Peyer's patch (tissue), 4 donors: ENCODE results near the gene GALK2. TPM values are rescaled to one million over a fixed set of nuclear protein-coding genes. Genes with fewer than 3 reads are reported as not detected.

Experiments used
- DNase-seq, 3 donors: peaks; one replicate each; pipeline ENCODE4 v3.0.0-alpha.2; 2017 to 2019
- H3K27ac ChIP-seq, 4 donors: fragments of 200-600 bp; sonication (generic); one replicate each; pipeline ENCODE4 v1.5.1; 2016 to 2019
- H3K27me3 ChIP-seq, 2 donors: fragments of 200-600 bp; sonication (generic); one replicate each; pipeline ENCODE4 v1.5.1; 2019
- H3K36me3 ChIP-seq, 3 donors: fragments of 200-600 bp; sonication (generic); one replicate each; pipeline ENCODE4 v1.5.1; 2016 to 2019
- H3K4me1 ChIP-seq, 4 donors: fragments of 200-600 bp; sonication (generic); one replicate each; pipeline ENCODE4 v1.5.1; 2016 to 2019
- H3K4me3 ChIP-seq, 4 donors: fragments of 200-600 bp; sonication (generic); 1 replicate in 3 of 4; 2 replicates in 1 of 4; pipeline ENCODE4 v1.5.1; 2016 to 2019; ENCODE audit warnings: mild to moderate bottlenecking in 1 of 4
- H3K9me3 ChIP-seq, 4 donors: fragments of 200-600 bp; sonication (generic); one replicate each; pipeline ENCODE4 v1.5.1; 2016 to 2019; ENCODE audit warnings: mild to moderate bottlenecking in 1 of 4
- POLR2A ChIP-seq, 2 donors: fragments of 450-650 bp; IDR thresholded peaks; one replicate each; pipeline ENCODE4 v1.5.1; 2017; ENCODE audit warnings: antibody characterized with exemption in 2 of 2, mild to moderate bottlenecking in 2 of 2, moderate library complexity in 2 of 2
- total RNA-seq, 4 donors: library from RNA; depleted of rRNA; stranded (reverse); fragments of >200 nt; gene quantifications; one replicate each; pipeline ENCODE4 v1.1.0, GENCODE V29; 2016
- TF ChIP-seq, protein P1 (sequence below), 6 experiments: fragments of 450-650 bp in 4 of 6; fragments of 200-600 bp in 2 of 6; sonication (generic) in 1 of 6; IDR thresholded peaks; one replicate each; pipeline ENCODE4 v1.5.1; 2017 to 2019; ENCODE audit warnings: antibody characterized with exemption in 6 of 6, mild to moderate bottlenecking in 3 of 6, moderate library complexity in 1 of 6

GALK2 gene
- total RNA-seq, result 10 to 100 TPM; 33.4 to 61.9 (median 44.3) TPM

DNA sequence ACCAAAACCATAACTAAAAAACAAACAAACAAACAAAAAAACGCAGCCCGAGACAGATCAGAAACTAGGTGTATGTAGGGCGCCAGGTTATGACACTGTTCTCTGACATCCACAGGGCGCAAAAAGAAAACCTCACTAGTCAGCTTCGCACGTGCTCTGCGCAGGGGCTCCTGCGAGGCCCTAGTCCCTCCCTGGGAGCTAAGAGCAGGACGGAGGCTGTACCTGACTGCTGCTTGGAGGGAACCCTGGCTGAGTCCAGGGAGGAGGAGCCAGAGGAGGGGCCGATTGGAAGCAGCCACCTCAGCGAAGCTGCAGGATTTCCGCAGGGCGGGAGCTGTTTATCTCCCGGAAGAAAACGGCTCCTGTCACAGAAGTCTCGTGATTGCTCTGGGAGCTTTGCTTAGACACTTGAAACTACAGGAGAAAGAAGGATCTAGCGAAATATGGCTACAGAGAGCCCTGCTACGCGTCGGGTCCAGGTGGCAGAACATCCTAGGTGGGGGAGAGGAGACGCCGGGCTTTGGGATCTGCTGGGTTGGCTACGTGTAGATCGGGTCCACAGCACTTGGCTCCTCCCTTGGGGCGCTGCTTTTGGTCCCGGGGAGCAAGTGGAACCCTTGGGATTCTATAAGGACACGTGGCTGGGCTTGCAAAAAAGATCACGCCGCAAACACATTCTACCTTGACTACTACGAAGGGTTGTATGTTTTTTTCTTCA, at the start of gene GALK2:
Gene GALK2 (plus strand): TSS at position 368 of the 718 bp plus-strand sequence. CDS start 76 bp downstream, at position 444.
- no peaks in the 10 kb centered on the region for H3K27me3 ChIP-seq
- H3K9me3 ChIP-seq, result no peaks in the 10 kb centered on the region
- DNase-seq, result peak; percentile 81 to 95 (median 92)
- peaks cover 0 to 24% (median 5%) of the 10 kb centered on the region in 4 donors for H3K4me1 ChIP-seq
- TF ChIP-seq, protein P1, sequence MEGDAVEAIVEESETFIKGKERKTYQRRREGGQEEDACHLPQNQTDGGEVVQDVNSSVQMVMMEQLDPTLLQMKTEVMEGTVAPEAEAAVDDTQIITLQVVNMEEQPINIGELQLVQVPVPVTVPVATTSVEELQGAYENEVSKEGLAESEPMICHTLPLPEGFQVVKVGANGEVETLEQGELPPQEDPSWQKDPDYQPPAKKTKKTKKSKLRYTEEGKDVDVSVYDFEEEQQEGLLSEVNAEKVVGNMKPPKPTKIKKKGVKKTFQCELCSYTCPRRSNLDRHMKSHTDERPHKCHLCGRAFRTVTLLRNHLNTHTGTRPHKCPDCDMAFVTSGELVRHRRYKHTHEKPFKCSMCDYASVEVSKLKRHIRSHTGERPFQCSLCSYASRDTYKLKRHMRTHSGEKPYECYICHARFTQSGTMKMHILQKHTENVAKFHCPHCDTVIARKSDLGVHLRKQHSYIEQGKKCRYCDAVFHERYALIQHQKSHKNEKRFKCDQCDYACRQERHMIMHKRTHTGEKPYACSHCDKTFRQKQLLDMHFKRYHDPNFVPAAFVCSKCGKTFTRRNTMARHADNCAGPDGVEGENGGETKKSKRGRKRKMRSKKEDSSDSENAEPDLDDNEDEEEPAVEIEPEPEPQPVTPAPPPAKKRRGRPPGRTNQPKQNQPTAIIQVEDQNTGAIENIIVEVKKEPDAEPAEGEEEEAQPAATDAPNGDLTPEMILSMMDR (IDR thresholded peaks at IDR 0.05), result no peak
- TF ChIP-seq POLR2A (IDR thresholded peaks at IDR 0.05), result peak; percentile 38 to 78
- peak within 1 kb of the TSS; percentile 52 to 67 (median 58) for H3K4me3 ChIP-seq
- H3K36me3 ChIP-seq, result no peaks in the 10 kb centered on the region
- H3K27ac ChIP-seq, result peak within 1 kb of the TSS; percentile 70 to 87 (median 76)

DNA sequence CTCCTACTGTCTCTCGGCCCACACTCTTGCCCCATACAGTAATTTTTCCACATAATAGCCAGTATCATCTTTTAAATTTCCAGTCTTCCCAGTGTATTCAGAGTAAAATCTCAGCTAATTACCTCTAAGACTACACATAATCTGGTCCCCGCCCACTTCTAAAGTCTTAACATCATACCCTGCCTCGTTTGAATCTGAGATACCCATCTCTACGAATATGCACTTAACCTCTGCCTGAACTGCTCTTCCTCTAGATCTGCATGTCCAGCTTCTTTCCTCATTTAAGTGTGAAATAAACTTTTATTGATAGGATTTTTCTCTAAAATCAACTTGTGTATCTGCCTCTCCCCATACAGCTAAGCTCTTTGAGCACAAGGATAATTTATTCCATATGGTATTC, 49.2 kb upstream of the GALK2 start:
- Histone ChIP-seq H3K4me1 (no peaks in the 10 kb centered on the region), H3K27ac (no peak overlapping the region), H3K36me3 (no peaks in the 10 kb centered on the region), H3K4me3 (no peak overlapping the region), H3K9me3 (no peaks in the 10 kb centered on the region), H3K27me3 (no peaks in the 10 kb centered on the region)
- TF ChIP-seq POLR2A (IDR thresholded peaks at IDR 0.05), result no peak
- TF ChIP-seq, protein P1 (IDR thresholded peaks at IDR 0.05), result no peak
- no peak for DNase-seq

DNA sequence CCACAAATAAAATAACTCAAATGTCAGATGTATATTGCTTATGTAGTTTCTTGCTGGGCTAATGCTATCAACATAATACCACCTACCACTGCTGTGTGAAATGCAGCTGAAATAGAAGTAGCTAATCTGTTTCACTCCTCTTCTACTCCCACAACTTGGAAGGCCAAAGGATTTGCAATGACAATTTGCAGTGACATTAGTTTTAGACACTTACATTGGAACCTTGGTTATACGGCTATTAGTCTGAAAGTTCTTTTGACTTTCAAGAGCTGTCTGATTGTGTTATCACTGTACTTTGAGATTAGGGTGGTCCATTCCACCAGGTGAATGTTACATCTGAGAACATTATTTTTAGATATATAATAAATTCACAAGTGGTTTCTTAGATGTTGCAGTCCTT, 48.1 kb upstream of the GALK2 start:
- no peaks in the 10 kb centered on the region for H3K4me1 ChIP-seq
- DNase-seq, result no peak
- H3K27ac ChIP-seq, result no peak overlapping the region
- no peaks in the 10 kb centered on the region for H3K9me3 ChIP-seq
- no peaks in the 10 kb centered on the region for H3K27me3 ChIP-seq
- H3K4me3 ChIP-seq, result no peak overlapping the region
- TF ChIP-seq, protein P1 (IDR thresholded peaks at IDR 0.05), result no peak
- no peak for TF ChIP-seq POLR2A (IDR thresholded peaks at IDR 0.05)
- peaks cover 0 to 8% (median 0%) of the 10 kb centered on the region in 3 donors for H3K36me3 ChIP-seq

DNA sequence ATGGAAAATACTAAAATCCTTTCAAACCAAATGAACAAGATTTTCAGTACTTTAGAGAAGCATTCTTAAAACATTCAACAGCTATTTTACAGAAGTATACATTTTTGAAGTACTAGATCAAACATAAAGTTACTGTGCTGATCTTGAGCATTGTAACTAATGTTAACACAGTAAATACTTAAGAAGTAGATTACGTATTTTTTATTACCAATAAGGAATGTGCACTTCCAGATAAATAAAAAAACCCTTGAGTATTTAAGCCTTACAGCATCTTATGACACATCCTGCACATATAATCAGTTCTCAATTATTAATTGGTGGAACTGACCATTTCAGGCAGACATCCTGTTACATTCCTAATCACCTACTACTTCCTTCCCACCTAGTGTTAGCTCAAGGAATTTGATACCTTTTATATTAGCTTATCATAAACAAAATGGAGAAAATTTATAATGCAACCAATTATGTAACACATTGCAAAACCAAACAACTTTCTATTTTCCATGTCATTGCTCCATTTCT, 47.4 kb upstream of the GALK2 start:
- no peak overlapping the region for H3K4me3 ChIP-seq
- no peak for DNase-seq
- H3K36me3 ChIP-seq, result peaks cover 0 to 13% (median 0%) of the 10 kb centered on the region in 3 donors
- TF ChIP-seq, protein P1 (IDR thresholded peaks at IDR 0.05), result no peak
- TF ChIP-seq POLR2A (IDR thresholded peaks at IDR 0.05), result no peak
- no peaks in the 10 kb centered on the region for H3K4me1 ChIP-seq
- H3K27ac ChIP-seq, result no peak overlapping the region
- no peaks in the 10 kb centered on the region for H3K9me3 ChIP-seq
- no peaks in the 10 kb centered on the region for H3K27me3 ChIP-seq

DNA sequence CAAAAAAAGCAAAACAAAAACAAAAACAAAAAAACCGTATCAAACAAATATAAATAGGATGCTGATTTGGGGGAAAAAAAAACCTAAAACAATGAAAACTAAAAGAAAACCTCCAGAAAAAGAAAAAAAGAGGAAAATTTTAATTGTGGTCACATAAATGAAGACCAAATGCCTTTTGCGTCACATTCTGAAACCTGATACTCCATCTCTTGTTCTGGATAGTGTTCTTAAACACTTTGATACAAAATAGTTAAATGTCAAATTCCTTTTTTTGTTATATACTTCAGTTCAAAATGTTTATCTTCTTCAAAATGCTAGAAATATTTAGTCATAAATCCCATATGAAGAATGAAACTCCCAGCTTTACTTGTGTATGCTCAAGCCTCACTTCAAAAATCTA, 45.7 kb upstream of the GALK2 start:
- Histone ChIP-seq H3K27ac (no peak overlapping the region), H3K4me3 (no peak overlapping the region), H3K9me3 (no peaks in the 10 kb centered on the region), H3K27me3 (no peaks in the 10 kb centered on the region), H3K36me3 (peaks cover 0 to 30% (median 0%) of the 10 kb centered on the region in 3 donors), H3K4me1 (no peaks in the 10 kb centered on the region)
- no peak for DNase-seq
- no peak for TF ChIP-seq POLR2A (IDR thresholded peaks at IDR 0.05)
- TF ChIP-seq, protein P1 (IDR thresholded peaks at IDR 0.05), result no peak
